HCT116 (cell line): ENCODE data around the gene MROH8.

Experiments used
- CEBPB ChIP-seq: IDR thresholded peaks from 2 replicates; pipeline ENCODE4 v1.6.1; 2012; ENCODE audit warnings: low read depth
- CTCF ChIP-seq, 3 experiments: fragments of 200-600 bp in 1 of 3; sonication (generic) in 1 of 3; IDR thresholded peaks in 2 of 3; conservative IDR thresholded peaks in 1 of 3; 2 replicates each; pipeline ENCODE4 v1.5.1; 2012 to 2017; ENCODE audit warnings: low read depth in 2 of 3, low read length in 2 of 3, antibody characterized with exemption in 1 of 3, borderline replicate concordance in 1 of 3, control low read depth in 1 of 3, mild to moderate bottlenecking in 1 of 3, mixed read lengths in 1 of 3, mixed run types in 1 of 3, moderate library complexity in 1 of 3; ENCODE audit not compliant: insufficient read depth in 1 of 3
- EZH2 ChIP-seq: fragments of 200-600 bp; sonication (generic); IDR thresholded peaks from 2 replicates; pipeline ENCODE4 v1.6.1; 2017; ENCODE audit warnings: antibody characterized with exemption, mixed run types
- JUND ChIP-seq: IDR thresholded peaks from 2 replicates; pipeline ENCODE4 v1.6.1; 2012
- POLR2A ChIP-seq: IDR thresholded peaks from 2 replicates; pipeline ENCODE4 v1.7.0; 2011; ENCODE audit warnings: borderline replicate concordance; ENCODE audit not compliant: insufficient read depth, insufficient read length; ENCODE audit errors: extremely low read depth
- RAD21 ChIP-seq: IDR thresholded peaks from 2 replicates; pipeline ENCODE4 v1.6.1; 2012; ENCODE audit warnings: low read depth, mild to moderate bottlenecking
- SP1 ChIP-seq: IDR thresholded peaks from 2 replicates; pipeline ENCODE4 v1.6.1; 2012; ENCODE audit warnings: low read depth
- TCF7L2 ChIP-seq: IDR thresholded peaks from 2 replicates; pipeline ENCODE4 v1.7.0; 2011; ENCODE audit warnings: borderline replicate concordance, inconsistent platforms; ENCODE audit not compliant: insufficient read depth, insufficient read length; ENCODE audit errors: extremely low read depth
- YY1 ChIP-seq: IDR thresholded peaks from 2 replicates; pipeline ENCODE4 v1.6.1; 2011; ENCODE audit warnings: low read length, low read depth, moderate library complexity, mild to moderate bottlenecking; ENCODE audit not compliant: insufficient replicate concordance; ENCODE audit errors: extremely low read depth
- ZFX ChIP-seq: fragments of 450-650 bp; IDR thresholded peaks from 2 replicates; pipeline ENCODE4 v1.6.1; 2017
- ZNF274 ChIP-seq: fragments of 200-500 bp; sonication (Bioruptor generic); IDR thresholded peaks from 2 replicates; pipeline ENCODE4 v1.6.1; 2014; ENCODE audit warnings: mild to moderate bottlenecking, low read depth, low read length, inconsistent platforms

- TF ChIP-seq CEBPB = no peak
- TF ChIP-seq CTCF (IDR thresholded peaks at IDR 0.05 in 2 of 3, conservative IDR thresholded peaks at IDR 0.05 in 1 of 3; ENCODE audit: borderline replicate concordance in 1 of 3, insufficient read depth in 1 of 3, low read depth in 2 of 3, low read length in 2 of 3) = no peak
- TF ChIP-seq SP1 = no peak
- TF ChIP-seq POLR2A = no peak
- TF ChIP-seq ZFX = no peak
- no peak for TF ChIP-seq ZNF274
- no peak for TF ChIP-seq YY1
- TF ChIP-seq RAD21 = no peak
- TF ChIP-seq EZH2 = no peak
- no peak for TF ChIP-seq TCF7L2
- no peak for TF ChIP-seq JUND
Observed at GRCh38 chr20:37137547-37137946, 41.8 kb downstream of the MROH8 start.
